Neural progenitor cell (in vitro differentiated cells): Measurements from ENCODE around the gene KAZN.

Source experiments
- EZH2phosphoT487 ChIP-seq: fragments of 200-600 bp; sonication (generic); IDR thresholded peaks from 2 replicates; pipeline ENCODE4 v1.6.1; 2017; ENCODE audit warnings: antibody characterized with exemption
- TF ChIP-seq, protein P1 (sequence below): fragments of 200-600 bp; sonication (generic); IDR thresholded peaks from 2 replicates; pipeline ENCODE4 v1.5.1; 2017; ENCODE audit warnings: antibody characterized with exemption, mild to moderate bottlenecking

DNA sequence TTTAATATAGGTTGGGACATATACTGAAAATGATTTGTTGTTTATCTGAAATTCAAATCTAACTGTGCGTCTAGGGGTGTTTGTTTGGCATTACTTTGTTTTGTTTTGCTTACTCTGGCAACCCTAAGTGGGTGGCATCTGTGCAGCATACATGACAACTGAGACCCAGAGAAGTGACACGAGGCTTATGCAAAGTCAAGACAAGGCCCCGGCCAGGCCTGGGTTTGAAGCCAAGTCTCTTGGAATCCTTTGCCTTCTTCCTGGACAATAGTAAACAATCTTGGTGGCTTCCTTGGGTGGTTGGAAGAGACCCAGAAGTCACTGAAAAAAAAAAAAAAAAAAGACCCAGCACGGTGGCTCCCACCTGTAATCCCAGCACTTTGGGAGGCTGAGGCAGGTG is 357.5 kb downstream of the KAZN start:
- no peak for TF ChIP-seq EZH2phosphoT487
- TF ChIP-seq, protein P1, sequence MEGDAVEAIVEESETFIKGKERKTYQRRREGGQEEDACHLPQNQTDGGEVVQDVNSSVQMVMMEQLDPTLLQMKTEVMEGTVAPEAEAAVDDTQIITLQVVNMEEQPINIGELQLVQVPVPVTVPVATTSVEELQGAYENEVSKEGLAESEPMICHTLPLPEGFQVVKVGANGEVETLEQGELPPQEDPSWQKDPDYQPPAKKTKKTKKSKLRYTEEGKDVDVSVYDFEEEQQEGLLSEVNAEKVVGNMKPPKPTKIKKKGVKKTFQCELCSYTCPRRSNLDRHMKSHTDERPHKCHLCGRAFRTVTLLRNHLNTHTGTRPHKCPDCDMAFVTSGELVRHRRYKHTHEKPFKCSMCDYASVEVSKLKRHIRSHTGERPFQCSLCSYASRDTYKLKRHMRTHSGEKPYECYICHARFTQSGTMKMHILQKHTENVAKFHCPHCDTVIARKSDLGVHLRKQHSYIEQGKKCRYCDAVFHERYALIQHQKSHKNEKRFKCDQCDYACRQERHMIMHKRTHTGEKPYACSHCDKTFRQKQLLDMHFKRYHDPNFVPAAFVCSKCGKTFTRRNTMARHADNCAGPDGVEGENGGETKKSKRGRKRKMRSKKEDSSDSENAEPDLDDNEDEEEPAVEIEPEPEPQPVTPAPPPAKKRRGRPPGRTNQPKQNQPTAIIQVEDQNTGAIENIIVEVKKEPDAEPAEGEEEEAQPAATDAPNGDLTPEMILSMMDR, result no peak
